Neural cell (in vitro differentiated cells): ENCODE measurements around the gene MEX3D.

Experiments used
- CTCF ChIP-seq: fragments of 450-650 bp; IDR thresholded peaks from 2 replicates; pipeline ENCODE4 v1.5.1; 2014; ENCODE audit warnings: antibody characterized with exemption, mild to moderate bottlenecking, moderate library complexity; ENCODE audit not compliant: poor library complexity, severe bottlenecking
- EP300 ChIP-seq: fragments of 450-650 bp; conservative IDR thresholded peaks from 2 replicates; pipeline ENCODE4 v1.6.1; 2014; ENCODE audit warnings: antibody characterized with exemption, mild to moderate bottlenecking, moderate library complexity; ENCODE audit not compliant: poor library complexity, severe bottlenecking
- EZH2 ChIP-seq: fragments of 200-600, 300-800 bp; shearing (Covaris generic), sonication (generic); IDR thresholded peaks from 2 replicates; pipeline ENCODE4 v1.6.1; 2014; ENCODE audit warnings: antibody characterized with exemption, low read length, borderline replicate concordance, mild to moderate bottlenecking; ENCODE audit not compliant: insufficient read depth, poor library complexity, severe bottlenecking
- TF ChIP-seq, protein P1 (sequence below): IDR thresholded peaks from 2 replicates; pipeline ENCODE4 v1.6.1; 2012; ENCODE audit warnings: borderline replicate concordance

- no peak for TF ChIP-seq CTCF
- TF ChIP-seq, protein P1, sequence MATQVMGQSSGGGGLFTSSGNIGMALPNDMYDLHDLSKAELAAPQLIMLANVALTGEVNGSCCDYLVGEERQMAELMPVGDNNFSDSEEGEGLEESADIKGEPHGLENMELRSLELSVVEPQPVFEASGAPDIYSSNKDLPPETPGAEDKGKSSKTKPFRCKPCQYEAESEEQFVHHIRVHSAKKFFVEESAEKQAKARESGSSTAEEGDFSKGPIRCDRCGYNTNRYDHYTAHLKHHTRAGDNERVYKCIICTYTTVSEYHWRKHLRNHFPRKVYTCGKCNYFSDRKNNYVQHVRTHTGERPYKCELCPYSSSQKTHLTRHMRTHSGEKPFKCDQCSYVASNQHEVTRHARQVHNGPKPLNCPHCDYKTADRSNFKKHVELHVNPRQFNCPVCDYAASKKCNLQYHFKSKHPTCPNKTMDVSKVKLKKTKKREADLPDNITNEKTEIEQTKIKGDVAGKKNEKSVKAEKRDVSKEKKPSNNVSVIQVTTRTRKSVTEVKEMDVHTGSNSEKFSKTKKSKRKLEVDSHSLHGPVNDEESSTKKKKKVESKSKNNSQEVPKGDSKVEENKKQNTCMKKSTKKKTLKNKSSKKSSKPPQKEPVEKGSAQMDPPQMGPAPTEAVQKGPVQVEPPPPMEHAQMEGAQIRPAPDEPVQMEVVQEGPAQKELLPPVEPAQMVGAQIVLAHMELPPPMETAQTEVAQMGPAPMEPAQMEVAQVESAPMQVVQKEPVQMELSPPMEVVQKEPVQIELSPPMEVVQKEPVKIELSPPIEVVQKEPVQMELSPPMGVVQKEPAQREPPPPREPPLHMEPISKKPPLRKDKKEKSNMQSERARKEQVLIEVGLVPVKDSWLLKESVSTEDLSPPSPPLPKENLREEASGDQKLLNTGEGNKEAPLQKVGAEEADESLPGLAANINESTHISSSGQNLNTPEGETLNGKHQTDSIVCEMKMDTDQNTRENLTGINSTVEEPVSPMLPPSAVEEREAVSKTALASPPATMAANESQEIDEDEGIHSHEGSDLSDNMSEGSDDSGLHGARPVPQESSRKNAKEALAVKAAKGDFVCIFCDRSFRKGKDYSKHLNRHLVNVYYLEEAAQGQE: no peak
- no peak for TF ChIP-seq EZH2
- no peak for TF ChIP-seq EP300
Observed at GRCh38 chr19:1616396-1616795, 48.3 kb upstream of the MEX3D start.
